HepG2 (cell line): ENCODE measurements around the gene TMTC2. TPM values are rescaled to one million over a fixed set of nuclear protein-coding genes. Genes with fewer than 3 reads are reported as not detected.

Experiments
- ATAC-seq: fragments of 200-7000 bp; cut with Tn5 transposase; 3 replicates; pipeline ENCODE4 v1.9.1; 2020; ENCODE audit warnings: mild to moderate bottlenecking, moderate library complexity
- BruUV-seq: library from RNA; stranded (reverse); fragments of 400-500 nt; replicated peaks from 2 replicates; lab custom pipeline; 2021; lab: Mats Ljungman, UMichigan
- CTCF ChIA-PET: fragments of 300-600 bp; formaldehyde crosslinking; extraction: SDS; loops from one replicate; lab custom pipeline; 2021; ENCODE audit warnings: low total read pairs, inconsistent platforms, low intra/inter-chr PET ratio; lab: Yijun Ruan, JAX
- POLR2A ChIA-PET: fragments of 350-600 bp; sonication (Branson Sonifier 250); formaldehyde crosslinking; loops from one replicate; lab custom pipeline; 2020; ENCODE audit warnings: antibody characterized with exemption, inconsistent platforms; lab: Yijun Ruan, JAX
- DNase-seq: peaks from one replicate; pipeline ENCODE4 v3.0.0-alpha.2; 2015; ENCODE audit warnings: low spot score
- FAIRE-seq: peaks from 3 replicates; lab custom pipeline; 2011; peaks lifted over from hg19 to GRCh38; lab: Jason Lieb, UNC
- H2AFZ ChIP-seq: one replicate; pipeline ENCODE4 v1.6.1; 2011; ENCODE audit warnings: low read length, inconsistent platforms
- H3K27ac ChIP-seq: fragments of 300-600 bp; 3 replicates; pipeline ENCODE4 v1.8.0; 2011; ENCODE audit warnings: mixed run types, mild to moderate bottlenecking, mixed read lengths, low read length, inconsistent platforms; ENCODE audit not compliant: insufficient read depth; ENCODE audit errors: extremely low read length
- H3K27me3 ChIP-seq, 2 experiments: fragments of 200-600 bp in 1 of 2; 2 replicates in 1 of 2; 3 replicates in 1 of 2; pipeline versions ENCODE4 v1.6.0 to v1.8.0; 2011; ENCODE audit warnings: low read length in 2 of 2, mild to moderate bottlenecking in 2 of 2, moderate library complexity in 2 of 2, inconsistent platforms in 1 of 2; ENCODE audit not compliant: insufficient read depth in 2 of 2, control insufficient read depth in 1 of 2
- H3K36me3 ChIP-seq, 2 experiments: fragments of 200-600 bp in 1 of 2; replicated peaks in 1 of 2; 2 replicates in 1 of 2; 3 replicates in 1 of 2; pipeline versions ENCODE4 v1.5.1 to v1.8.0; 2011; ENCODE audit warnings: low read length in 2 of 2, inconsistent platforms in 1 of 2; ENCODE audit not compliant: insufficient read depth in 2 of 2, control insufficient read depth in 1 of 2
- H3K4me1 ChIP-seq: 2 replicates; pipeline ENCODE4 v1.5.1; 2012; ENCODE audit warnings: low read length, inconsistent platforms; ENCODE audit not compliant: insufficient read depth
- H3K4me2 ChIP-seq: 2 replicates; pipeline ENCODE4 v1.6.0; 2011; ENCODE audit warnings: low read depth, low read length, inconsistent platforms
- H3K4me3 ChIP-seq, 3 experiments: fragments of 200-600 bp in 1 of 3; sonication (generic), shearing (Covaris generic) in 1 of 3; replicated peaks in 1 of 3; 2 replicates each; pipeline ENCODE4 v1.5.1; 2011 to 2016; ENCODE audit warnings: low read length in 3 of 3, inconsistent platforms in 2 of 3, low read depth in 2 of 3, mild to moderate bottlenecking in 2 of 3, control low read depth in 1 of 3, mixed read lengths in 1 of 3; ENCODE audit not compliant: insufficient read depth in 1 of 3
- H3K79me2 ChIP-seq: one replicate; pipeline ENCODE4 v1.6.1; 2011; ENCODE audit warnings: low read length, inconsistent platforms; ENCODE audit not compliant: insufficient read depth
- H3K9ac ChIP-seq: 2 replicates; pipeline ENCODE4 v1.6.0; 2011; ENCODE audit warnings: mild to moderate bottlenecking, low read depth, low read length, inconsistent platforms; ENCODE audit not compliant: insufficient read depth
- H3K9me3 ChIP-seq: 2 replicates; pipeline ENCODE4 v1.5.1; 2012; ENCODE audit warnings: mild to moderate bottlenecking, low read length
- H4K20me1 ChIP-seq: 2 replicates; pipeline ENCODE4 v1.6.0; 2011; ENCODE audit warnings: inconsistent platforms, mild to moderate bottlenecking, low read length, moderate library complexity; ENCODE audit not compliant: insufficient read depth
- MAFG ChIP-seq: sonication (generic); formaldehyde crosslinking; IDR thresholded peaks from 2 replicates; pipeline ENCODE4 v1.5.1; 2020; ENCODE audit warnings: mild to moderate bottlenecking, missing genetic modification reagents
- PREB ChIP-seq: sonication (generic); formaldehyde crosslinking; IDR thresholded peaks from 2 replicates; pipeline ENCODE4 v1.4.0; 2020; ENCODE audit warnings: missing genetic modification reagents
- SP4 ChIP-seq: sonication (generic); formaldehyde crosslinking; IDR thresholded peaks from 2 replicates; pipeline ENCODE4 v1.8.1; 2023; ENCODE audit warnings: mild to moderate bottlenecking, missing genetic modification reagents
- XBP1 ChIP-seq: sonication (generic); formaldehyde crosslinking; IDR thresholded peaks from 2 replicates; pipeline ENCODE4 v1.5.0; 2020; ENCODE audit warnings: missing genetic modification reagents
- ZMAT5 ChIP-seq: sonication (generic); formaldehyde crosslinking; IDR thresholded peaks from 2 replicates; pipeline ENCODE4 v1.5.0; 2020; ENCODE audit warnings: mild to moderate bottlenecking, low read depth, missing genetic modification reagents, borderline replicate concordance
- ZNF280D ChIP-seq: sonication (generic); formaldehyde crosslinking; IDR thresholded peaks from 2 replicates; pipeline ENCODE4 v1.5.1; 2020; ENCODE audit warnings: mild to moderate bottlenecking, missing genetic modification reagents
- ZNF44 ChIP-seq: sonication (generic); formaldehyde crosslinking; IDR thresholded peaks from 2 replicates; pipeline ENCODE4 v1.5.1; 2020; ENCODE audit warnings: mild to moderate bottlenecking, missing genetic modification reagents
- ZNF468 ChIP-seq: sonication (generic); formaldehyde crosslinking; IDR thresholded peaks from 2 replicates; pipeline ENCODE4 v1.8.0; 2022; ENCODE audit warnings: mild to moderate bottlenecking, moderate library complexity, missing genetic modification reagents
- ZNF562 ChIP-seq: sonication (generic); formaldehyde crosslinking; IDR thresholded peaks from 2 replicates; pipeline ENCODE4 v1.8.0; 2022; ENCODE audit warnings: missing genetic modification reagents, borderline replicate concordance
- ZNF7 ChIP-seq: IDR thresholded peaks from 2 replicates; pipeline ENCODE4 v1.6.1; 2016; ENCODE audit warnings: missing biosample characterization, missing genetic modification reagents
- ZNF709 ChIP-seq: sonication (generic); formaldehyde crosslinking; IDR thresholded peaks from 2 replicates; pipeline ENCODE4 v1.5.0; 2020; ENCODE audit warnings: mild to moderate bottlenecking, missing genetic modification reagents
- ZNF792 ChIP-seq: IDR thresholded peaks from 2 replicates; pipeline ENCODE4 v1.6.1; 2016
- WGBS: methylation state at CpG from one replicate; pipeline ENCODE4 v1.1.6; 2017; ENCODE audit warnings: low lambda C conversion rate; 5-methylcytosine and 5-hydroxymethylcytosine counted together
- in situ Hi-C: cut with HindIII; loops from 2 replicates; pipeline ENCODE4 v1.10.0; 2017; ENCODE audit warnings: low pct_unique_long_range_greater_than_20kb; ENCODE audit not compliant: extremely low pct_ligation_motif_present
- intact Hi-C: fragments of 100-400 bp; cut with micrococcal nuclease; formaldehyde crosslinking; loops from one replicate; pipeline ENCODE4 v1.10.0; 2022; ENCODE audit not compliant: unreplicated experiment
- polyA plus RNA-seq, 8 experiments: library from polyadenylated mRNA; depleted of rRNA in 3 of 8; stranded (reverse) in 7 of 8; unstranded in 1 of 8; fragments of >200 nt; fragmentation: Illumina TruSeq in 4 of 8; extraction: Trizol in 4 of 8; gene quantifications; 2 replicates each; pipeline versions ENCODE4 v1.2.1 to v1.2.3, GENCODE V29; 2011 to 2016; ENCODE audit warnings: low read depth in 4 of 8, missing spikeins in 1 of 8, mixed read lengths in 1 of 8; ENCODE audit not compliant: insufficient read depth in 1 of 8
- total RNA-seq, 5 experiments: library from RNA; depleted of rRNA; stranded (reverse); fragments of >200 nt; fragmentation: Illumina TruSeq; extraction: Trizol; gene quantifications; 2 replicates each; pipeline ENCODE4 v1.2.3, GENCODE V29; 2016; ENCODE audit warnings: low read depth in 1 of 5
- TF ChIP-seq, protein P1 (sequence below): sonication (generic); formaldehyde crosslinking; IDR thresholded peaks from 2 replicates; pipeline ENCODE4 v1.5.1; 2020; ENCODE audit warnings: mild to moderate bottlenecking, missing genetic modification reagents, moderate library complexity

The TMTC2 gene
- total and polyA plus RNA-seq, 2 of the 13 experiments (the other 11 are each of a cell fraction or from before 2014, with no cell fraction given), result 0.55 to 0.63 TPM

DNA sequence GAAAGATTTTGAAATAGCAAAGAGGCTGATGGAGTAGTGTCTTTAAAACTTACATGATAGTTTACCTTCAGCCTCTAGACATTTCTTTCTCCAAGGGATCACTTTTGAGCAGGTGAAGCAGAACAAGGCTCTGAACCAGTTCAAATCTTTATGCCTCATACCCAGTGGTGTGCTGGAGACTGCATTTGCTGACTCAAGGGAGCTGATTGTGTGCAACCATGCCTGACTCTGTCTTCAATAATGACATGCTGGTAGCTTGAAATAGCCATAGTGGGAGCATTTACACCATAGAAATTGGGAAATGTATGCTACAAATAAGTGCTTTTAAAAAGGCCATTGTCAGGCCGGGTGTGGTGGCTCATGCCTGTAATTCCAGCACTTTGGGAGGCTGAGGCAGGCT lies 482.0 kb downstream of the TMTC2 start (continued):
- TF ChIP-seq, protein P1, sequence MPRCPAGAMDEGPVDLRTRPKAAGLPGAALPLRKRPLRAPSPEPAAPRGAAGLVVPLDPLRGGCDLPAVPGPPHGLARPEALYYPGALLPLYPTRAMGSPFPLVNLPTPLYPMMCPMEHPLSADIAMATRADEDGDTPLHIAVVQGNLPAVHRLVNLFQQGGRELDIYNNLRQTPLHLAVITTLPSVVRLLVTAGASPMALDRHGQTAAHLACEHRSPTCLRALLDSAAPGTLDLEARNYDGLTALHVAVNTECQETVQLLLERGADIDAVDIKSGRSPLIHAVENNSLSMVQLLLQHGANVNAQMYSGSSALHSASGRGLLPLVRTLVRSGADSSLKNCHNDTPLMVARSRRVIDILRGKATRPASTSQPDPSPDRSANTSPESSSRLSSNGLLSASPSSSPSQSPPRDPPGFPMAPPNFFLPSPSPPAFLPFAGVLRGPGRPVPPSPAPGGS (CRISPR knock-in tag), result no peak
- TF ChIP-seq ZNF709 (CRISPR knock-in tag), result no peak

- ChIA-PET POLR2A (no interaction called here), CTCF (no interaction called here)
- 1% methylated on average over 2 of the region's 2 CpGs for WGBS
- Histone ChIP-seq H3K27me3 (no peaks in the 10 kb centered on the region), H3K4me1 (no peaks in the 10 kb centered on the region), H2AFZ (no peak overlapping the region), H3K9ac (no peak overlapping the region), H3K27ac (no peak overlapping the region), H3K36me3 (no peaks in the 10 kb centered on the region), H3K4me3 (no peak overlapping the region), H3K9me3 (peaks cover 12% of the 10 kb centered on the region), H3K79me2 (no peaks in the 10 kb centered on the region), H3K4me2 (no peak overlapping the region), H4K20me1 (no peaks in the 10 kb centered on the region)
- ATAC-seq (no peak), DNase-seq (no peak), FAIRE-seq (no peak)
- intact Hi-C loops (no loop called here), in situ Hi-C loops (no loop called here)
- no TSS peak for BruUV-seq
- TF ChIP-seq ZNF7 (no peak), ZNF468 (no peak), ZNF280D (no peak), MAFG (CRISPR knock-in tag) (no peak), ZNF44 (no peak), XBP1 (no peak), ZNF792 (CRISPR knock-in tag) (no peak), ZMAT5 (CRISPR knock-in tag) (no peak), ZNF562 (CRISPR knock-in tag) (no peak), PREB (CRISPR knock-in tag) (no peak), SP4 (CRISPR knock-in tag) (no peak)
Measured at GRCh38 chr12:83172441-83172840, 485.7 kb downstream of the TMTC2 start.
